Breast epithelium (tissue), 3 donors: Measurements from ENCODE around the gene GPR108.

Experiments
- POLR2A ChIP-seq: fragments of 450-650 bp; IDR thresholded peaks from one replicate; pipeline ENCODE4 v1.6.1; 2016; ENCODE audit warnings: antibody characterized with exemption, mild to moderate bottlenecking, moderate library complexity
- POLR2AphosphoS5 ChIP-seq, 3 donors: sonication (generic); formaldehyde crosslinking; IDR thresholded peaks; one replicate each; pipeline ENCODE4 v1.6.1; 2017; ENCODE audit warnings: antibody characterized with exemption in 3 of 3
- TF ChIP-seq, protein P1 (sequence below), 3 donors: fragments of 450-650 bp; IDR thresholded peaks; one replicate each; pipeline ENCODE4 v1.5.1; 2016 to 2017; ENCODE audit warnings: antibody characterized with exemption in 3 of 3, mild to moderate bottlenecking in 3 of 3, moderate library complexity in 3 of 3

DNA sequence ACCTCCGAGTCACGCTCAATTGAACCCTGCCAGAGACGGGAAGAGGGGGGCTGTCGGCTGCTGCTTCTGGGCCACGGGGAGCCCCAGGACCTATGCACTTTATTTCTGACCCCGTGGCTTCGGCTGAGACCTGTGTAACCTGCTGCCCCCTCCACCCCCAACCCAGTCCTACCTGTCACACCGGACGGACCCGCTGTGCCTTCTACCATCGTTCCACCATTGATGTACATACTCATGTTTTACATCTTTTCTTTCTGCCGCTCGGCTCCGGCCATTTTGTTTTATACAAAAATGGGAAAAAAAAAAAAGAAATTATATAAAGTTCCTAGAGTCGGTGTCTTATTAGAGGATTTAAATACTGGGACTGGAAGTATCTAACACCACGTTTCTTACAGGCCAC is 13.8 kb upstream of the GPR108 start:
- TF ChIP-seq, protein P1, sequence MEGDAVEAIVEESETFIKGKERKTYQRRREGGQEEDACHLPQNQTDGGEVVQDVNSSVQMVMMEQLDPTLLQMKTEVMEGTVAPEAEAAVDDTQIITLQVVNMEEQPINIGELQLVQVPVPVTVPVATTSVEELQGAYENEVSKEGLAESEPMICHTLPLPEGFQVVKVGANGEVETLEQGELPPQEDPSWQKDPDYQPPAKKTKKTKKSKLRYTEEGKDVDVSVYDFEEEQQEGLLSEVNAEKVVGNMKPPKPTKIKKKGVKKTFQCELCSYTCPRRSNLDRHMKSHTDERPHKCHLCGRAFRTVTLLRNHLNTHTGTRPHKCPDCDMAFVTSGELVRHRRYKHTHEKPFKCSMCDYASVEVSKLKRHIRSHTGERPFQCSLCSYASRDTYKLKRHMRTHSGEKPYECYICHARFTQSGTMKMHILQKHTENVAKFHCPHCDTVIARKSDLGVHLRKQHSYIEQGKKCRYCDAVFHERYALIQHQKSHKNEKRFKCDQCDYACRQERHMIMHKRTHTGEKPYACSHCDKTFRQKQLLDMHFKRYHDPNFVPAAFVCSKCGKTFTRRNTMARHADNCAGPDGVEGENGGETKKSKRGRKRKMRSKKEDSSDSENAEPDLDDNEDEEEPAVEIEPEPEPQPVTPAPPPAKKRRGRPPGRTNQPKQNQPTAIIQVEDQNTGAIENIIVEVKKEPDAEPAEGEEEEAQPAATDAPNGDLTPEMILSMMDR (IDR thresholded peaks at IDR 0.05): no peak
- TF ChIP-seq POLR2AphosphoS5 (IDR thresholded peaks at IDR 0.05): no peak
- TF ChIP-seq POLR2A: no peak
